Uterus (tissue), 4 donors: ENCODE results near the gene BLCAP. TPM values are rescaled to one million over a fixed set of nuclear protein-coding genes. Genes with fewer than 3 reads are reported as not detected.
"Not testable (repeated sequence)": the region's sequence is repeated elsewhere in the genome, so short reads cannot be mapped to it uniquely, and the experiment has no call there.

Source experiments
- DNase-seq, 2 donors: peaks; one replicate each; pipeline ENCODE4 v3.0.0-alpha.2; 2019 to 2020
- H3K27ac ChIP-seq, 2 donors: fragments of 200-600 bp; sonication (generic); 1 replicate in 1 of 2; 2 replicates in 1 of 2; pipeline ENCODE4 v1.5.1; 2016 to 2018
- H3K27me3 ChIP-seq, 2 donors: fragments of 200-600 bp; sonication (generic); one replicate each; pipeline ENCODE4 v1.5.1; 2018 to 2019; ENCODE audit warnings: control low read depth in 1 of 2
- H3K36me3 ChIP-seq, 2 donors: fragments of 200-600 bp; sonication (generic); one replicate each; pipeline ENCODE4 v1.5.1; 2019; ENCODE audit warnings: control low read depth in 1 of 2
- H3K4me1 ChIP-seq, 2 donors: fragments of 200-600 bp; sonication (generic); one replicate each; pipeline ENCODE4 v1.5.1; 2018 to 2019; ENCODE audit warnings: control low read depth in 1 of 2
- H3K4me3 ChIP-seq, 2 donors: fragments of 200-600 bp; sonication (generic); 1 replicate in 1 of 2; 2 replicates in 1 of 2; pipeline ENCODE4 v1.5.1; 2018 to 2019; ENCODE audit warnings: mild to moderate bottlenecking in 1 of 2
- H3K9me3 ChIP-seq, 2 donors: fragments of 200-600 bp; sonication (generic); one replicate each; pipeline ENCODE4 v1.5.1; 2019; ENCODE audit warnings: control low read depth in 1 of 2
- CTCF ChIP-seq, 4 experiments: fragments of 200-600 bp in 2 of 4; fragments of 450-650 bp in 2 of 4; sonication (generic) in 2 of 4; IDR thresholded peaks; one replicate each; pipeline ENCODE4 v1.5.1; 2016 to 2019; ENCODE audit warnings: antibody characterized with exemption in 4 of 4, mild to moderate bottlenecking in 2 of 4, moderate library complexity in 1 of 4
- POLR2A ChIP-seq, 2 donors: fragments of 450-650 bp; IDR thresholded peaks; one replicate each; pipeline ENCODE4 v1.6.1; 2016; ENCODE audit warnings: antibody characterized with exemption in 2 of 2, mild to moderate bottlenecking in 1 of 2, moderate library complexity in 1 of 2
- intact Hi-C: fragments of 100-400 bp; cut with DNase I; formaldehyde crosslinking; loops from one replicate; pipeline ENCODE4 v1.15.1; 2023; ENCODE audit warnings: low total_unique reads
- total RNA-seq, 4 donors: library from RNA; depleted of rRNA in 3 of 4; stranded (reverse); fragments of >200 nt in 3 of 4; gene quantifications; one replicate each; pipeline versions ENCODE4 v1.1.0 to v1.2.4, GENCODE V29; 2014 to 2023
- donor health status: DM: yes; HTN: yes; CAD: no.

Gene BLCAP
- total RNA-seq, 4 donors from 2014 or later: 16.4 to 62.9 (median 37.7) TPM

GRCh38 chr20:37545516-37545915 lies 17.8 kb upstream of the BLCAP start:
- no peak for DNase-seq
- H3K4me1 ChIP-seq: no peaks in the 10 kb centered on the region
- H3K27ac ChIP-seq: no peak overlapping the region
- intact Hi-C loops: no loop called here
- no peak for TF ChIP-seq POLR2A (IDR thresholded peaks at IDR 0.05)
- TF ChIP-seq CTCF (IDR thresholded peaks at IDR 0.05): no peak
- no peaks in the 10 kb centered on the region for H3K9me3 ChIP-seq
- no peaks in the 10 kb centered on the region for H3K27me3 ChIP-seq
- no peak overlapping the region for H3K4me3 ChIP-seq
- no peaks in the 10 kb centered on the region for H3K36me3 ChIP-seq

DNA sequence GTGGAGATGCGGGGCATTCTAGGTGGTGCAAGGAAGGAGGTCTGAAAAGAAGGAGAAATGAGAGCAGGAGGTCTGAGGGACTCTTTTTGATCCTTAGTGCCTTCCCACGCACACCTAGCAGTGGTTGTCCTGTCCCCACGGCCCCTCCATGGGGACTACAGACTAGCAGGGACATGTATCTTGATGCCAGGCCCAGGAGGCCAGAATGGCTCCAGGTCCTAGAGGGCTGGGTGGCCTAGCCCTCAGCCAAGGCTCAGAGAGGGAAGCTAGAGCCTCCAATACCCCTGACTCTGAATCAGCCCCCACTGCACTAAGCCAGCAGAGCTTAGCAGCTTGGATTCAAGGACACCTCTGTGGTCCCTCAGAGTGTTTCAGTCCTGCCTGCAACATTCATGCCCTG lies 16.7 kb upstream of the BLCAP start:
- Histone ChIP-seq H3K4me3 (no peak overlapping the region), H3K27ac (no peak overlapping the region), H3K9me3 (no peaks in the 10 kb centered on the region), H3K4me1 (no peaks in the 10 kb centered on the region), H3K36me3 (no peaks in the 10 kb centered on the region), H3K27me3 (no peaks in the 10 kb centered on the region)
- intact Hi-C loops: no loop called here
- DNase-seq: no peak
- TF ChIP-seq POLR2A (IDR thresholded peaks at IDR 0.05): no peak
- TF ChIP-seq CTCF (IDR thresholded peaks at IDR 0.05): no peak

DNA sequence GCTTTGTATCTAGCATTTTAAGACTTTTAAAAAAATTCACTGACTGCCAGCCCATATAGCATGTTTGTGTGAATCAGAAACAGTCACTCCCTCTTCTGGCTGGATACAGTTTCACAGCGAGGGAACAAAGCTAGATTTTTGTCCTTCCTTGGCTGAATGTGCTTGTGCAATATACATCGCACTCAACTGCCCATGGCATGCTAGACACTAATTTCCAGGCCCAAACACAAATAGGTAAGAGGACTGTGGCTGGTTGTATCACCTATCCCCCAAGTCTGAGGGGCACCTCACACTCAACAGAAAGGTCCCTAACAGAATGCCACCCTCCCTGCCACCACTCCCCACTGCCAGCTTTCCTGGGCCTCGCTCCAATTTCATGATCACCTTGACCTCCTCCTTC lies 16.2 kb upstream of the BLCAP start:
- no peak overlapping the region for H3K27ac ChIP-seq
- DNase-seq: no peak
- no peaks in the 10 kb centered on the region for H3K36me3 ChIP-seq
- H3K27me3 ChIP-seq: no peaks in the 10 kb centered on the region
- no peak overlapping the region for H3K4me3 ChIP-seq
- TF ChIP-seq POLR2A (IDR thresholded peaks at IDR 0.05) (no peak), CTCF (IDR thresholded peaks at IDR 0.05) (no peak)
- no peaks in the 10 kb centered on the region for H3K4me1 ChIP-seq
- intact Hi-C loops: no loop called here
- H3K9me3 ChIP-seq: no peaks in the 10 kb centered on the region

DNA sequence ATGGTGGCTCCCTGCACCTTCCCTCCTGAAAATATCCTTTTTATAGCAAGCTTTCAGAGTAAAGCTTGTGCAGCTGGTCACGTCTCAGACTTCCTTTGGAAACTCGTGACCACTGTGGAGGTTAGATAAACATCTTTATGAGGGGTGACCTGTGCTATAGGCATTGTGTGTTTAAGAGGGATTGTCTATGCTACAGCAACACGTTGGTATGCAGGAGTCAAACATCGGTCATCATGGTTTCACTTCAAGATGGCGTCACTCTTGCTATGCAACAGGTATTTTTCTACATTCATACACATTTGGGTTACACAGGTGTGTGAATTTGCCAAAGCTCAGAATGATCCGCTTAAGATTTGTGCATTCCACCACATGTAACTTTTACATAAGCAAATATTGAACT lies 14.6 kb upstream of the BLCAP start:
- Histone ChIP-seq H3K4me3 (no peak overlapping the region), H3K4me1 (no peaks in the 10 kb centered on the region), H3K27me3 (no peaks in the 10 kb centered on the region), H3K36me3 (no peaks in the 10 kb centered on the region), H3K27ac (no peak overlapping the region), H3K9me3 (no peaks in the 10 kb centered on the region)
- DNase-seq: no peak
- intact Hi-C loops: no loop called here
- TF ChIP-seq POLR2A (IDR thresholded peaks at IDR 0.05): no peak
- TF ChIP-seq CTCF (IDR thresholded peaks at IDR 0.05): no peak

DNA sequence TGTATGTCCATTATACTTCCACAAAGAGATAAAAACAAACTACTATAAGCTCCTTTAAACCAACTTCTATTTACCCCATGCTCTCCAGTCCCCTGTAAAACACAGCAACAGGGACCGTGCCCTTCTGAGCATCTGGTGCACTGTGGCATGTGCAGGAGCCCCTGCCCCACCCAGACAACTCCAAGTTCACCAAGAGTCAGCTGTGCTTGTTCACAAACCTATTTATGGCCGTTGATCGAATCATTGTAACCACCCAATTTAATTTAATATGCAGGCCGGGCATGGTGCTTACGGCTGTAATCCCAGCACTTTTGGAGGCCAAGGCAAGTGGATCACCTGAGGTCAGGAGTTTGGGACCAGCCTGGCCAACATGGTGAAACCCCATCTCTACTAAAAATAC lies 13.7 kb upstream of the BLCAP start:
- Histone ChIP-seq H3K9me3 (no peaks in the 10 kb centered on the region), H3K27ac (no peak overlapping the region), H3K4me1 (no peaks in the 10 kb centered on the region), H3K36me3 (no peaks in the 10 kb centered on the region), H3K27me3 (no peaks in the 10 kb centered on the region), H3K4me3 (no peak overlapping the region)
- DNase-seq: no peak
- intact Hi-C loops: no loop called here
- TF ChIP-seq CTCF (IDR thresholded peaks at IDR 0.05): no peak

DNA sequence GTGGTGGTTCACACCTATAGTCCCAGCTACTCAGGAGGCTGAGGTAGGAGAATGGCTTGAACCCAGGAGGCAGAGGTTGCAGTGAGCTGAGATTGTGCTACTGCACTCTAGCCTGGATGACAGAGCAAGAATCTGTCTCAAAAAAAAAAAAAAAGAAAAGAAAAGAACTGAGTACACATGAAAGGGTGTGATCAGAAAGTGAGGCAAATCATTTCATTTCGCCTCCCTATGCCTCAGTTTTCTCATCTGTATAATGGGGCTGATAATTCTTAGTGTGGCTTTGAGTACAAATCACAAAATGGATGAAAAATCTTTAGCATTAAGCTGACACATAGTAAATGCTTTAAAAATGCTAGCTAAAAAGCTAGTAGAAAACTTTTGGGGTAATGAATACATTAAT lies 13.2 kb upstream of the BLCAP start:
- intact Hi-C loops, H3K4me1 ChIP-seq, H3K4me3 ChIP-seq, H3K36me3 ChIP-seq, H3K27me3 ChIP-seq, DNase-seq, H3K9me3 ChIP-seq, H3K27ac ChIP-seq: not testable (repeated sequence)
